Thyroid gland (tissue), 4 donors: ENCODE data around the gene NSUN7.

Source experiments
- POLR2A ChIP-seq, 2 donors: fragments of 450-650 bp; IDR thresholded peaks; one replicate each; pipeline ENCODE4 v1.6.1; 2017; ENCODE audit warnings: antibody characterized with exemption in 2 of 2, mild to moderate bottlenecking in 2 of 2, moderate library complexity in 1 of 2
- TF ChIP-seq, protein P1 (sequence below), 6 experiments: fragments of 200-600 bp in 3 of 6; fragments of 450-650 bp in 3 of 6; sonication (generic) in 3 of 6; IDR thresholded peaks; one replicate each; pipeline ENCODE4 v1.5.1; 2016 to 2019; ENCODE audit warnings: antibody characterized with exemption in 6 of 6, mild to moderate bottlenecking in 2 of 6, inconsistent platforms in 1 of 6, moderate library complexity in 1 of 6

DNA sequence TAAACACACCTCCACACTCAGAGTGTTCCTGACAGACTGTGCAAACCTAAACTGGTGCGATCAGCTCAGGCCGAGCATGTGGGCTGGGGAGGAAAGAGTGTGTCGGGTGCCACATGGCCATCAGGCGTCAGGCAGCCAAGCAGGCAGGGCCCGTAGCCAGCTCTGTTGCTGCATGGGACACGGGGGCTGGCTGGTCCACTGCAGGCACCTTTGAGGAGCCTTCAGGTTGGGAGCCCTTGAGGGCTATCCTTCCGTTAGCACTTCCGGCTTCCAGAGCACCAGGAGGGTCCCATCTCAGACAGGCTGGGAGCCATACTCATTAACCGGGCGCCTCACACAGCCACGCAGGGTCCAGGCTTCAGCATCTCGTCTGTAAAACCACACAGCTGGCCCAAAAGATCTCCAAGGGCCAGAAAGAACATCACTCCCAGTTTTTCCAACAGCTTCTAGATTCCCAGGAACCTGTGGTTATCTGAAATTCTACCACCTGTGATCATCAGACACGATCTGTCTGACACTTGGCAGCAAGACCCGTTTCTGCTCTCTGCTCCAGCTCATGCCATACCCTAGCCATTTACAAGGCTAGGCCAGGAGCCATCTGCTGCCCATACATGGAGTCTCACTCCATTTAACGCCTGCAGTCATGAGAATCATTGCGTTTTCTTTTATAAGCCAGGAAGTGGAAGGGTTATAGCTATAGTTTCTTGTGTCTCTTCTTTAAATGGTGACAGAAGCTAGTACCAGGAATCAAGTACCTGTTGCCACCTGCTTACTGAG lies 87.5 kb downstream of the NSUN7 start:
- TF ChIP-seq, protein P1, sequence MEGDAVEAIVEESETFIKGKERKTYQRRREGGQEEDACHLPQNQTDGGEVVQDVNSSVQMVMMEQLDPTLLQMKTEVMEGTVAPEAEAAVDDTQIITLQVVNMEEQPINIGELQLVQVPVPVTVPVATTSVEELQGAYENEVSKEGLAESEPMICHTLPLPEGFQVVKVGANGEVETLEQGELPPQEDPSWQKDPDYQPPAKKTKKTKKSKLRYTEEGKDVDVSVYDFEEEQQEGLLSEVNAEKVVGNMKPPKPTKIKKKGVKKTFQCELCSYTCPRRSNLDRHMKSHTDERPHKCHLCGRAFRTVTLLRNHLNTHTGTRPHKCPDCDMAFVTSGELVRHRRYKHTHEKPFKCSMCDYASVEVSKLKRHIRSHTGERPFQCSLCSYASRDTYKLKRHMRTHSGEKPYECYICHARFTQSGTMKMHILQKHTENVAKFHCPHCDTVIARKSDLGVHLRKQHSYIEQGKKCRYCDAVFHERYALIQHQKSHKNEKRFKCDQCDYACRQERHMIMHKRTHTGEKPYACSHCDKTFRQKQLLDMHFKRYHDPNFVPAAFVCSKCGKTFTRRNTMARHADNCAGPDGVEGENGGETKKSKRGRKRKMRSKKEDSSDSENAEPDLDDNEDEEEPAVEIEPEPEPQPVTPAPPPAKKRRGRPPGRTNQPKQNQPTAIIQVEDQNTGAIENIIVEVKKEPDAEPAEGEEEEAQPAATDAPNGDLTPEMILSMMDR (IDR thresholded peaks at IDR 0.05) = no peak
- no peak for TF ChIP-seq POLR2A (IDR thresholded peaks at IDR 0.05)
